H1 (cell line): ENCODE data around the gene ZNF814. TPM values are rescaled to one million over a fixed set of nuclear protein-coding genes. Genes with fewer than 3 reads are reported as not detected.
A peak's percentile ranks its signal among the peaks of the same experiment; 100 is the strongest.

Experiments used
- CBX5 ChIP-seq: fragments of 300-800, 300-1000 bp; sonication (generic); IDR thresholded peaks from 2 replicates; pipeline ENCODE4 v1.7.1; 2016; ENCODE audit warnings: antibody characterized with exemption, low read length, low read depth
- EZH2 ChIP-seq: fragments of 200-600 bp; sonication (generic); IDR thresholded peaks from 2 replicates; pipeline ENCODE4 v1.7.1; 2012; ENCODE audit warnings: low read depth, mild to moderate bottlenecking, moderate library complexity, low read length, inconsistent platforms; ENCODE audit not compliant: severe bottlenecking
- GTF2F1 ChIP-seq: IDR thresholded peaks from 2 replicates; pipeline ENCODE4 v1.6.1; 2012; ENCODE audit warnings: low read depth, low read length, improper control_type of control experiment, borderline replicate concordance
- HDAC2 ChIP-seq, 2 experiments: fragments of 300-600 bp in 1 of 2; sonication (generic) in 1 of 2; IDR thresholded peaks; 2 replicates each; pipeline ENCODE4 v1.6.1; 2011 to 2012; ENCODE audit warnings: low read depth in 2 of 2, low read length in 2 of 2, mild to moderate bottlenecking in 2 of 2, moderate library complexity in 2 of 2, borderline replicate concordance in 1 of 2, inconsistent platforms in 1 of 2
- HDAC6 ChIP-seq: IDR thresholded peaks from one replicate; pipeline ENCODE4 v1.7.1; 2012; ENCODE audit warnings: low read depth, mild to moderate bottlenecking, inconsistent platforms, low read length, moderate library complexity
- KDM1A ChIP-seq: fragments of 200-600, 300-600 bp; sonication (generic); IDR thresholded peaks from 2 replicates; pipeline ENCODE4 v1.7.1; 2016; ENCODE audit warnings: mild to moderate bottlenecking, low read length, borderline replicate concordance
- KDM4A ChIP-seq: IDR thresholded peaks from one replicate; pipeline ENCODE4 v1.7.1; 2012; ENCODE audit warnings: low read depth, mild to moderate bottlenecking, moderate library complexity, low read length, inconsistent platforms; ENCODE audit not compliant: severe bottlenecking
- KDM5A ChIP-seq: fragments of 200-600 bp; IDR thresholded peaks from 2 replicates; pipeline ENCODE4 v1.7.1; 2012; ENCODE audit warnings: mild to moderate bottlenecking, low read length, inconsistent platforms, mixed read lengths
- NANOG ChIP-seq: IDR thresholded peaks from 2 replicates; pipeline ENCODE4 v1.6.1; 2011; ENCODE audit warnings: low read length, low read depth, mild to moderate bottlenecking, inconsistent platforms; ENCODE audit not compliant: insufficient read depth, poor library complexity, severe bottlenecking
- POLR2AphosphoS5 ChIP-seq: IDR thresholded peaks from 2 replicates; pipeline ENCODE4 v1.6.1; 2011; ENCODE audit warnings: low read depth, low read length
- POU5F1 ChIP-seq: IDR thresholded peaks from 2 replicates; pipeline ENCODE4 v1.6.1; 2011; ENCODE audit warnings: low read depth, mild to moderate bottlenecking, low read length, moderate library complexity
- RBBP5 ChIP-seq: IDR thresholded peaks from 2 replicates; pipeline ENCODE4 v1.7.1; 2012; ENCODE audit warnings: low read depth, mild to moderate bottlenecking, inconsistent platforms, low read length, moderate library complexity, borderline replicate concordance
- RNF2 ChIP-seq: fragments of 200-900, 300-1000 bp; sonication (generic); IDR thresholded peaks from 2 replicates; pipeline ENCODE4 v1.7.1; 2016; ENCODE audit warnings: borderline replicate concordance, low read depth, mild to moderate bottlenecking, antibody characterized with exemption, low read length; ENCODE audit not compliant: poor library complexity, severe bottlenecking; ENCODE audit errors: missing control alignments
- SP1 ChIP-seq: IDR thresholded peaks from 2 replicates; pipeline ENCODE4 v1.6.1; 2011; ENCODE audit warnings: low read depth, low read length
- SP4 ChIP-seq: IDR thresholded peaks from 2 replicates; pipeline ENCODE4 v1.6.1; 2012; ENCODE audit warnings: low read length, inconsistent platforms
- SRF ChIP-seq: IDR thresholded peaks from 2 replicates; pipeline ENCODE4 v1.6.1; 2011; ENCODE audit warnings: mild to moderate bottlenecking, low read depth, low read length, moderate library complexity
- TAF1 ChIP-seq: IDR thresholded peaks from 2 replicates; pipeline ENCODE4 v1.6.1; 2011; ENCODE audit warnings: mild to moderate bottlenecking, low read depth, low read length
- polyA plus RNA-seq, 7 experiments: library from polyadenylated mRNA; depleted of rRNA in 3 of 7; stranded (reverse) in 5 of 7; unstranded in 2 of 7; fragments of >200 nt in 5 of 7; fragments of 200-250 nt in 2 of 7; gene quantifications; 1 replicate in 5 of 7; 2 replicates in 1 of 7; 4 replicates in 1 of 7; pipeline versions ENCODE4 v1.2.1 to v1.2.3, GENCODE V29; 2011 to 2013; ENCODE audit warnings: missing spikeins in 2 of 7, mixed read lengths in 2 of 7
- total RNA-seq: library from RNA; stranded (reverse); fragmentation: NEBNext Ultra II Directional; extraction: Animal tissue kit (Norgen Biotek cat#: 25700); gene quantifications from 2 replicates; pipeline ENCODE4 v1.2.1, GENCODE V29; 2021
- TF ChIP-seq, protein P1 (sequence below), 3 experiments: IDR thresholded peaks; 1 replicate in 2 of 3; 2 replicates in 1 of 3; pipeline versions ENCODE4 v1.5.1 to v1.6.1; 2011; ENCODE audit warnings: low read length in 3 of 3, mild to moderate bottlenecking in 3 of 3, inconsistent platforms in 2 of 3, low read depth in 1 of 3, moderate library complexity in 1 of 3; ENCODE audit not compliant: insufficient read depth in 1 of 3; ENCODE audit errors: control extremely low read depth in 1 of 3
- TF ChIP-seq, protein P2 (sequence below): IDR thresholded peaks from 2 replicates; pipeline ENCODE4 v1.6.1; 2012; ENCODE audit warnings: low read length, inconsistent platforms

ZNF814 gene
- total and polyA plus RNA-seq, 2 of the 8 experiments (the other 6 are each of a cell fraction or from before 2014, with no cell fraction given): 90.9 to 99.6 TPM

DNA sequence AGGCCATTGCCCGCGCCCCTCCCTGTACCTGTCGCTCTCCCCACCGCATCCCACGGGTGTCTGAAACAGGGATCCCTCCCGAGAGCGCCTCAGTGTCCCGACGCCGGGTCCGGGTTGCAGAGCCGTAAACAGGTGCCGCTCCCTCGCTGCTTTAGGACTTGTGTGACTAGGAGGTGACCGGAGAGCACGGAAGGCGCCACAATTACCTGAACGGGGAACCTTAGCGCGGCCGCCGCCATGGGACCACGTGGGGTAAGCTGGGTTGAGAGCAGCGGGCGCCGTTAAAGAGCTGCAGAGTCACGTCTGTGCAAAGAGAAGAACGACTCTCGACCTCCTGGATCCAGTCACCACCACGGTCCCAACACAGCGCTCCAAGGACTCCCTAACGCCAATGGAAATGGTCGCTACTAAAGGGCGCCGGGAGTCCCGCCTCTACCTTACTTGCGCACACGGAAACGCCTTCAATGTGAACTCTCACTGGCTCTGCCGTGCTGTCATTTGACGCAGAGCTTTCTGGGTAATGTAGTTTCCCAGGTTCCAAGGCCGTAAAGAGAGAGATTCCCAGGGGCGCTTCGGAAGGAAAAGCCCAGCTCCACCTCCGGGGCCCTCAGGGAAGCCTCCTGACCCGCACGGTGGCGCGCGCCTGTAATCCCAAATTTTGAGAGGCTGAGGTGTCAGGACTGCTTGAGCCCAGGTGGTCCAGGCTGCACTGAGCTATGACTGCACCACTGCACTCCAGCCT is 74.2 kb downstream of the ZNF814 start, which contains the start of gene ZNF552 (continued):
- TF ChIP-seq, protein P1, sequence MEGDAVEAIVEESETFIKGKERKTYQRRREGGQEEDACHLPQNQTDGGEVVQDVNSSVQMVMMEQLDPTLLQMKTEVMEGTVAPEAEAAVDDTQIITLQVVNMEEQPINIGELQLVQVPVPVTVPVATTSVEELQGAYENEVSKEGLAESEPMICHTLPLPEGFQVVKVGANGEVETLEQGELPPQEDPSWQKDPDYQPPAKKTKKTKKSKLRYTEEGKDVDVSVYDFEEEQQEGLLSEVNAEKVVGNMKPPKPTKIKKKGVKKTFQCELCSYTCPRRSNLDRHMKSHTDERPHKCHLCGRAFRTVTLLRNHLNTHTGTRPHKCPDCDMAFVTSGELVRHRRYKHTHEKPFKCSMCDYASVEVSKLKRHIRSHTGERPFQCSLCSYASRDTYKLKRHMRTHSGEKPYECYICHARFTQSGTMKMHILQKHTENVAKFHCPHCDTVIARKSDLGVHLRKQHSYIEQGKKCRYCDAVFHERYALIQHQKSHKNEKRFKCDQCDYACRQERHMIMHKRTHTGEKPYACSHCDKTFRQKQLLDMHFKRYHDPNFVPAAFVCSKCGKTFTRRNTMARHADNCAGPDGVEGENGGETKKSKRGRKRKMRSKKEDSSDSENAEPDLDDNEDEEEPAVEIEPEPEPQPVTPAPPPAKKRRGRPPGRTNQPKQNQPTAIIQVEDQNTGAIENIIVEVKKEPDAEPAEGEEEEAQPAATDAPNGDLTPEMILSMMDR (IDR thresholded peaks at IDR 0.05; ENCODE audit: control extremely low read depth in 1 of 3, insufficient read depth in 1 of 3, low read depth in 1 of 3, low read length in 3 of 3): peak in 1 of 3 experiments; percentile 2; a peak in 2 of 4 replicates
- TF ChIP-seq EZH2: no peak
- TF ChIP-seq SRF: no peak
- TF ChIP-seq GTF2F1: no peak
- TF ChIP-seq KDM5A: no peak
- TF ChIP-seq RBBP5: no peak
- TF ChIP-seq POU5F1: no peak
- TF ChIP-seq NANOG: no peak
- peak; percentile 91 for TF ChIP-seq TAF1
- TF ChIP-seq HDAC2 (IDR thresholded peaks at IDR 0.05; ENCODE audit: borderline replicate concordance in 1 of 2, low read depth in 2 of 2, low read length in 2 of 2): no peak
- TF ChIP-seq RNF2: no peak
- peak; percentile 92 for TF ChIP-seq SP1
- TF ChIP-seq KDM4A: no peak
- TF ChIP-seq KDM1A: no peak
- TF ChIP-seq, protein P2, sequence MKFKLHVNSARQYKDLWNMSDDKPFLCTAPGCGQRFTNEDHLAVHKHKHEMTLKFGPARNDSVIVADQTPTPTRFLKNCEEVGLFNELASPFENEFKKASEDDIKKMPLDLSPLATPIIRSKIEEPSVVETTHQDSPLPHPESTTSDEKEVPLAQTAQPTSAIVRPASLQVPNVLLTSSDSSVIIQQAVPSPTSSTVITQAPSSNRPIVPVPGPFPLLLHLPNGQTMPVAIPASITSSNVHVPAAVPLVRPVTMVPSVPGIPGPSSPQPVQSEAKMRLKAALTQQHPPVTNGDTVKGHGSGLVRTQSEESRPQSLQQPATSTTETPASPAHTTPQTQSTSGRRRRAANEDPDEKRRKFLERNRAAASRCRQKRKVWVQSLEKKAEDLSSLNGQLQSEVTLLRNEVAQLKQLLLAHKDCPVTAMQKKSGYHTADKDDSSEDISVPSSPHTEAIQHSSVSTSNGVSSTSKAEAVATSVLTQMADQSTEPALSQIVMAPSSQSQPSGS: no peak
- no peak for TF ChIP-seq CBX5
- no peak for TF ChIP-seq HDAC6
- TF ChIP-seq SP4: 0 out of 2 replicates have a peak, but pooled peaks have one; percentile 61
- peak; percentile 93 for TF ChIP-seq POLR2AphosphoS5
